ENCODE measurements around the gene SRPK3. TPM values are rescaled to one million over a fixed set of nuclear protein-coding genes. Genes with fewer than 3 reads are reported as not detected.
A peak's percentile ranks its signal among the peaks of the same experiment; 100 is the strongest.

Gene SRPK3
- total RNA-seq, 2 experiments from 2014 or later = not detected

DNA sequence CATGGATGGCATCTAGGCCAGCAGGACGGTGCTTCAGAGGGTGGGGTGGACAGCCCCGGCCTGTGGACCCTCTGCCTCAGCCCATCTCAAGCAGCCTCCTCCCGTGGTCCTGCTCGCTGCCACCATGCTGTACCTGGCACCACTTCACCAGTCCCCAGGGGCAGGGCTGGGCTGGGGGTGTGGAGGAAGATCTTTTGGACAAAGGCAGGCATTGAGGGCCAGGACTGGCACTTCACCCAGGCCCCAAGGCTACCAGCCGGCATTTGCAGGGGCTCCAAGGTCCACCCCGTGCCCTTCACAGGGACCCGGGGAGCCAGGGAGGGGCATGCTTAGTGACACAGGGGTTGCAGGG lies 16.1 kb upstream of the SRPK3 start:
- H3K4me1 Mint-ChIP-seq (ENCODE audit: low read depth) = peaks cover 4% of the 10 kb centered on the region
- DNase-seq = peak in 1 of 14 experiments; percentile 5
- no peak overlapping the region for H3K27ac ChIP-seq (ENCODE audit: low read depth in 1 of 2, low read length in 2 of 2)

DNA sequence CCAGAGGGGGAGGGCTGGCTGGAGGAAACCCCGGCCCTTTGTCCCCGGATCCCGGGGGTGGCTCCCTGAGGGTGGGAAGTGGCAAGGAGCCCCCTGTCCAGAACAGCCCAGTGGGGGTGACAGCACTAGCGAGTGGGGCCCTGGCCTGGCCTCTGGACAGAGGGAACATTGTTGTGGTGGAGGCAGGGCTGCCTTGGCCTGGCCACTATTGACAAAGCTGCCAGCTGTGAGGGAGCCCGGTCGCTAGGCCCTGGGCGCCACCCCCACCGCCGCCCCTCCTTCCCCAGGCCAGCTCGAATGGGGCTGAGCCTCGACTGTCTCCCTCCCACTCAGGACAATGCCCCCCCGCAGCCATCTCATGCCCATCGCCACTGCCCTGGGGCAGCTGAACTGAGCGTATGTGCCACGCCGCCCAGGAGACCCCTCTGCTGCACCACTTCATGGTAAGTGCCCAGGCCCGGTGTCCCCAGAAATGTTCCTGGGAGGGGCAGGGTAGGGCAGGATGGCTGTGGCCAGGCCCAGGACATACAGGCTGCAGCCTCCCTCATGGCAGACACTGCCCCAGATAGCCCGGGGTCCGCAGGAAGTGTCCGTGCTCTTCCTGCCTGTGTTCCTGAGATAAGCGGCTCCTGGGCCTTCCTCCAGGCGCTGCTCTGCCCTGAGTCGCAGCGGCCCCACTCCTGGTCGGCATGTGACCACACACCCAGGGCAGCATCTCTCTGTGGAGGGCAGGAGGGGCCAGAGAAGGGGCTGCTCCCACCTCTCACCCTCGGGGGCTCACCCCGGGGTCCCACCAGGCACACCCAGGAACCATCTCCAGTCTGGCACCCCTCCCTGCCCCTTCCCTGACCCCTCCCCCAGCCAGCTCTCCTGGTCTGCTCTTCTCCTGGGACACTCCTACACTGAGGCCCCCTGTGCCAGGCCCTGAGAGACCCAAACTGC lies 15.4 kb upstream of the SRPK3 start:
- ChIA-PET POLR2A (no interaction called here), CTCF (interaction anchor here (1.0 kb wide), 1 partner anchor 182 kb away, joined by 3 read pairs; no protein-coding TSS in a partner anchor)
- H3K4me3 Mint-ChIP-seq = no peak overlapping the region
- TF ChIP-seq, protein P1, sequence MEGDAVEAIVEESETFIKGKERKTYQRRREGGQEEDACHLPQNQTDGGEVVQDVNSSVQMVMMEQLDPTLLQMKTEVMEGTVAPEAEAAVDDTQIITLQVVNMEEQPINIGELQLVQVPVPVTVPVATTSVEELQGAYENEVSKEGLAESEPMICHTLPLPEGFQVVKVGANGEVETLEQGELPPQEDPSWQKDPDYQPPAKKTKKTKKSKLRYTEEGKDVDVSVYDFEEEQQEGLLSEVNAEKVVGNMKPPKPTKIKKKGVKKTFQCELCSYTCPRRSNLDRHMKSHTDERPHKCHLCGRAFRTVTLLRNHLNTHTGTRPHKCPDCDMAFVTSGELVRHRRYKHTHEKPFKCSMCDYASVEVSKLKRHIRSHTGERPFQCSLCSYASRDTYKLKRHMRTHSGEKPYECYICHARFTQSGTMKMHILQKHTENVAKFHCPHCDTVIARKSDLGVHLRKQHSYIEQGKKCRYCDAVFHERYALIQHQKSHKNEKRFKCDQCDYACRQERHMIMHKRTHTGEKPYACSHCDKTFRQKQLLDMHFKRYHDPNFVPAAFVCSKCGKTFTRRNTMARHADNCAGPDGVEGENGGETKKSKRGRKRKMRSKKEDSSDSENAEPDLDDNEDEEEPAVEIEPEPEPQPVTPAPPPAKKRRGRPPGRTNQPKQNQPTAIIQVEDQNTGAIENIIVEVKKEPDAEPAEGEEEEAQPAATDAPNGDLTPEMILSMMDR (IDR thresholded peaks at IDR 0.05) = no peak
- H3K27ac ChIP-seq (ENCODE audit: low read depth in 1 of 2, low read length in 2 of 2) = no peak overlapping the region
- peaks cover 4% of the 10 kb centered on the region for H3K4me1 Mint-ChIP-seq (ENCODE audit: low read depth)
- no peaks in the 10 kb centered on the region for H3K9me3 ChIP-seq (ENCODE audit: control insufficient read depth in 1 of 2, insufficient read depth in 1 of 2, low read length in 2 of 2)
- H3K27ac Mint-ChIP-seq = no peak overlapping the region
- no peaks in the 10 kb centered on the region for H3K9me3 Mint-ChIP-seq
- DNase-seq (peak in 2 of 14 experiments; percentile 10 to 20), ATAC-seq (ENCODE audit: poor library complexity) (no peak)
- H3K27me3 Mint-ChIP-seq = no peaks in the 10 kb centered on the region
- intact Hi-C loops (cut with DNase I, micrococcal nuclease) = loop anchor here in 1 of 2 experiments (10.0 kb wide), 1 partner anchor 119 kb away; the partner anchor contains the start of gene L1CAM
- H3K4me1 ChIP-seq (ENCODE audit: insufficient read depth, low read length) = peaks cover 9% of the 10 kb centered on the region
- H3K36me3 ChIP-seq (ENCODE audit: insufficient read depth, low read length) = no peaks in the 10 kb centered on the region
- H3K36me3 Mint-ChIP-seq (ENCODE audit: low read depth) = no peaks in the 10 kb centered on the region
- no peak overlapping the region for H3K4me3 ChIP-seq (ENCODE audit: low read length)
- no peaks in the 10 kb centered on the region for H3K27me3 ChIP-seq (ENCODE audit: control insufficient read depth in 1 of 2, insufficient read depth in 2 of 2, low read length in 2 of 2)

More for the DNA sequence above, 16.1 kb upstream of the SRPK3 start:
- Mint-ChIP-seq H3K9me3 (no peaks in the 10 kb centered on the region), H3K4me3 (no peak overlapping the region), H3K27me3 (no peaks in the 10 kb centered on the region), H3K36me3 (ENCODE audit: low read depth) (no peaks in the 10 kb centered on the region), H3K27ac (no peak overlapping the region)
- Histone ChIP-seq H3K27me3 (ENCODE audit: control insufficient read depth in 1 of 2, insufficient read depth in 2 of 2, low read length in 2 of 2) (no peaks in the 10 kb centered on the region), H3K36me3 (ENCODE audit: insufficient read depth, low read length) (no peaks in the 10 kb centered on the region), H3K4me1 (ENCODE audit: insufficient read depth, low read length) (peaks cover 9% of the 10 kb centered on the region), H3K9me3 (ENCODE audit: control insufficient read depth in 1 of 2, insufficient read depth in 1 of 2, low read length in 2 of 2) (no peaks in the 10 kb centered on the region), H3K4me3 (ENCODE audit: low read length) (no peak overlapping the region)
- intact Hi-C loops (cut with DNase I, micrococcal nuclease) = loop anchor here (1.0 to 10.0 kb wide), 3 partner anchors 120 to 189 kb away; partner anchors contain the start of gene L1CAM (in 1 of the 2)
- no peak for ATAC-seq (ENCODE audit: poor library complexity)
- ChIA-PET POLR2A (no interaction called here), CTCF (interaction anchor here (0.7 to 1.1 kb wide), 2 partner anchors 13 to 181 kb away, joined by 3 to 4 read pairs; no protein-coding TSS in a partner anchor)
- TF ChIP-seq, protein P1 (IDR thresholded peaks at IDR 0.05) = no peak

DNA sequence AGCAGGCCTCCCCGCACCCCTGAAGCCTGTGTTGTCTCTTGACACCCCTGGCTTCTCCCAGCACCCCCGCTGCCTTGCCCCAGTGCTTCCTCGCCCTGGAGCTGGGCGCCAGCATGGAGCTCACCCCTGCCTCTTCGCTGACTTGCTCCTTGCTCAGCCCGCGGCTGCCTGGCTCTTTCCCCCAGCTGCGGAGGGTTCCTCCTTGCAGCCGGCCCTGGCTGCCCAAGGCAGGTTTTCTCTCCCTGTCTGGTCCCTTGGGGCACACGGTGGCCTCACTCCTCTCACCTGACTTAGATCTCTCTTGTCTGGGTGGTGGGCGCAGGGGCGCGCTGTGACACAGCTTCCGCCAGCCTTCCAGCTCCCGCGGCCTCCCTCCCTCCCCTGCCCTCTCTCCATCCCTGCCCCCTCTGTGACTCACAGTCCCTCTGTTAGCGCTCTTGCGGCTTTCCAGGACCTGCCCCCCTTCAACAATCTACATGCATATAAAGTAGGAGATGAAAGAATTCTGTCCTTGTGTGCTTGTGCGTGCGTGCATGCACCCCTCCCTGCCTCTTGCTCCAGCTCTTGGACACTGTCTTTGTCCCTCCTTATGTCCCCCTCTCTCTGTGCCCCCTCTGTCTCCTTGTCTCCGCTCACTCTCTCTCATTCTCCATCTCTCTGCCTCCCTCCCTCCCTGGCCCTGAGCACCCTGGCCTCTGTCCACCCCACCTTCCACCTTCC lies 14.6 kb upstream of the SRPK3 start:
- Mint-ChIP-seq H3K27ac (no peak overlapping the region), H3K9me3 (no peaks in the 10 kb centered on the region), H3K27me3 (no peaks in the 10 kb centered on the region), H3K4me3 (no peak overlapping the region), H3K36me3 (ENCODE audit: low read depth) (no peaks in the 10 kb centered on the region), H3K4me1 (ENCODE audit: low read depth) (peaks cover 4% of the 10 kb centered on the region)
- intact Hi-C loops (cut with DNase I, micrococcal nuclease) = loop anchor here in 1 of 2 experiments (10.0 kb wide), 1 partner anchor 119 kb away; the partner anchor contains the start of gene L1CAM
- Histone ChIP-seq H3K27me3 (ENCODE audit: control insufficient read depth in 1 of 2, insufficient read depth in 2 of 2, low read length in 2 of 2) (no peaks in the 10 kb centered on the region), H3K4me3 (ENCODE audit: low read length) (no peak overlapping the region), H3K9me3 (ENCODE audit: control insufficient read depth in 1 of 2, insufficient read depth in 1 of 2, low read length in 2 of 2) (no peaks in the 10 kb centered on the region), H3K36me3 (ENCODE audit: insufficient read depth, low read length) (no peaks in the 10 kb centered on the region), H3K4me1 (ENCODE audit: insufficient read depth, low read length) (peaks cover 9% of the 10 kb centered on the region), H3K27ac (ENCODE audit: low read depth in 1 of 2, low read length in 2 of 2) (no peak overlapping the region)
- ATAC-seq (ENCODE audit: poor library complexity) = no peak
- POLR2A ChIA-PET = no interaction called here
- TF ChIP-seq, protein P1 (IDR thresholded peaks at IDR 0.05) = no peak
- DNase-seq = peak in 4 of 14 experiments; percentile 6 to 35 (median 30)
- CTCF ChIA-PET = interaction anchor here (1.0 kb wide), 1 partner anchor 181 kb away, joined by 3 read pairs; no protein-coding TSS in a partner anchor

Data from CD4-positive, alpha-beta T cell (primary cell).